Left colon (tissue), 2 donors: ENCODE measurements around the gene PNPLA3. TPM values are rescaled to one million over a fixed set of nuclear protein-coding genes. Genes with fewer than 3 reads are reported as not detected.
"Not testable (repeated sequence)": the region's sequence is repeated elsewhere in the genome, so short reads cannot be mapped to it uniquely, and the experiment has no call there.

Experiments used
- ATAC-seq: fragments of 200-7000 bp; cut with Tn5 transposase; one replicate; pipeline ENCODE4 v1.9.1; 2020; ENCODE audit warnings: mild to moderate bottlenecking, moderate library complexity
- DNase-seq, 2 donors: peaks; one replicate each; pipeline ENCODE4 v3.0.0-alpha.2; 2020
- intact Hi-C, 2 donors: fragments of 100-400 bp; cut with DNase I in 1 of 2; cut with micrococcal nuclease in 1 of 2; formaldehyde crosslinking; loops; one replicate each; pipeline versions ENCODE4 v1.11.2 to v1.14.0; 2022; cut with DNase I, micrococcal nuclease
- total RNA-seq, 2 donors: library from RNA; stranded (reverse); fragmentation: NEBNext Ultra II Directional; extraction: Animal tissue kit (Norgen Biotek cat#: 25700); gene quantifications; one replicate each; pipeline ENCODE4 v1.2.1, GENCODE V29; 2021
- donor health status: DM: no; HTN: no; CAD: no.
- donor health status: DM: yes; HTN: yes; CAD: no.

The PNPLA3 gene
- total RNA-seq, 2 donors from 2014 or later, result 0.14 to 2.0 TPM

DNA sequence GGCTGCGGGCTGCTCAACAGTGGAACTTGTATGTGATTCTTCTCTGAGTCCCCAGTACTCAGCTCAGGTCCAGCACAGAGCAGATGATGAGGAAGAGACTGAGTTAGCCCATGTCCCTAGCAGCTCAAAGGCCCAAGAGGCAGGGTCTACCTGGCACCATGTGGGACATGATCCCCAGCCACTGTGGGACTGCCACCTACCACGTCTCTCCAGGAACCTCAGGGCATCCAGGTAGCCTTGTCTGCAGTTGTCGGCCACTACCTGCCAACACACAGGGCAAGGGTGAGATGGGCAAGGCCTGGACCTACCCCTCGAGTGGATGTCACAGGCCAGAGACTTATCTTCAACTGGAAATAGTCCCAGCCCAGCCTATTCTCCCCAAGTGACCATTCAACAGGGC, 36.2 kb upstream of the PNPLA3 start:
- no peak for DNase-seq
- ATAC-seq, result no peak
- intact Hi-C loops, result no loop called here

DNA sequence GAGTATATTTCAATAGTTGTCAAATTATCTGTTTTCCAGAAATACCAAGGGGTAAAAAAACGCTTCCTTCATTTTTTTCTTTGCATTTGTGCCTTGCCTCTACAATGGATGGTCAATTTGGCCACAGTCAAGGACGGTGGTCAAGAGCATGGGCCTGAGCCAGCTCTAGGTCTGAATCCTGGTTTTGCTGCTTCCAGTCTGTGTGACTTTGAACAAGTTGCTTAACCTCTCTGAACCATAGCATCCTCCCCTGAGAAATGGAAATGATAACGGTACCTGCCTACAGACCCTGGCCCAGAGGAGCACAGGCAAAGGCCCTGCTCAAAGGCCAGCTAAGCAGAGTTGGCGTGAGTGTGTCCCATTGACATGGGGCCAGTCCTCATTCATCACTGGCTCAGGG, 34.9 kb upstream of the PNPLA3 start:
- DNase-seq (no peak), ATAC-seq (no peak)
- intact Hi-C loops, result no loop called here

- DNase-seq (no peak), ATAC-seq (no peak)
- intact Hi-C loops, result no loop called here
Observed at GRCh38 chr22:43889201-43889859, 34.3 kb upstream of the PNPLA3 start.

DNA sequence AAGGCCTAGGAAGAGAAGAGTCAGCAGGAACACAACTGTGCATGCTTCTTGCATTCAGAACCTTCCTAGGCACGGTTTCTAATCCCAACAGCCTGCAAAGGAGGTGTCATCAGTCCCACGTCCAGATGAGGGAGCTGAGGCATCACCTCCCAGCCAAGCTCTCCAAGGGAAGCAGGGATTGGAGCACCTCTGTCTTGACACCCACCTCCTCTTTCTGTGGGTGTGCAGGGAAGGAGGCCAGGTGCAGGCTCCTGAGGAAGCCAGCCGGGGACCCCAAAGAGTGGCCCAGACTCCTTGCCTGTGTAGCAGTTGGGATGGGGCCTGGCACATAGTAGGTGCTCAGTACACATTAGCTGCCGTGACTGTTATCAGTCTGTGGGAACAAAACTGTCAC, 33.7 kb upstream of the PNPLA3 start:
- no peak for DNase-seq
- ATAC-seq, result no peak
- intact Hi-C loops, result no loop called here

DNA sequence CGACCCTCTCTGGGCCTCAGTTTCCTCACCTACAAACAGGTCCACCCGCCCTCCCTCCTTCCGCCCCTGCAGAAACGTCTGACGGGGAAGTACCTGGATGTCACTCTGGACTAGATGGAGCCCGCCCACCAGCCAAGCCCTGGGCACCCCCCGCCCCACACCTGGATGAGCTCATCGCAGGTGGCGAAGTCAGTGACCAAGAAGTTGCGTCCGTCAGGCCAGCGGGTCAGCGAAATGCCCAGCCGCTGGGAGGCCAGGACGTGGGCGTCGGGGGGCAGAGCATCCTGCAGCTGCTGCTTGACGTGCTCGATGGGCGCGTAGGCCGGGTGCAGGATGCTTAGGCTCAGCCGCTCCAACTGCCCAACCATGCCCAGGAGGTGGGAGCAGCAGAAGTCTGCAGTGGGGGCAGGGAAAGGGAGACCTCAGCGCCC, 32.7 kb upstream of the PNPLA3 start:
- ATAC-seq, result no peak
- no peak for DNase-seq

GRCh38 chr22:43891360-43892182, 32.0 kb upstream of the PNPLA3 start, which contains the start of gene PNPLA5:
TSS of gene PNPLA5 (minus strand) at chr22:43892013. CDS start at chr22:43891880, 133 bp downstream.
- ATAC-seq, result no peak
- DNase-seq, result no peak
- intact Hi-C loops, result no loop called here

More for the DNA sequence above, 32.7 kb upstream of the PNPLA3 start:
- intact Hi-C loops, result no loop called here

DNA sequence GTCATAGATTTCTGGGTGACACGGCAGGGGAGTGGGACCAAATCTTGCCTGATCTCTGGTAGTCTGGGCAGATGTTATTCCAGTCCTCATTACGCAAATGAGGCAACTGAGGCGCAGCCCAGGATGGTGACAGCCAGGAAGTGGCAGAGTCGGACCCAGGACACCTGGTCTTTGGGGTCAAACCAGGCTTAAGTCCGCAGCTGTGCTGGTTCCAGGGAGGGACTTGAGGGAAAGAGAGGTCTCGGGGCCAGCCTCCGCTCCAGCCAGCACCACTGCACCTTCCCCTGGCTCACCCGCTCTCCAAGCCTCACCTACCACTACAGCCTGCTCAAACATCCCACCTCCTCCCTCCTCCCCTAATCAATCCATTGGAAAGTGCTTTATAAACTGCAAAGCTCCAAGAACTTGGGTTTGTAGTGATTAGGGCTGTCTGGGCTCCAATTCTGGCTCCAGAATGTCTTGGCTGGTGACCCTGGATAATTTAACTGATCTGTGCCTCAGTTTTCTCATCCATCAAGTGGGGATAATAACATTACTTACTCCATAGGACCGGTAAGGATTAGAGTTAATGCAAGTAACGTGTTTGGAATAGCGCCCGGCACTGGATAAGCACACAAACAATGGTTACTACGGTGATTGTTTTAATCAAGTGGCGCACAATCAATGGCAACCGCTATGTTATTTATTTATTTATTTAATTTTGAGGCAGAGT, 31.3 kb upstream of the PNPLA3 start:
- no peak for ATAC-seq
- intact Hi-C loops, result no loop called here
- no peak for DNase-seq

GRCh38 chr22:43893266-43893665, 30.3 kb upstream of the PNPLA3 start:
- intact Hi-C loops, result no loop called here
- ATAC-seq, result no peak
- DNase-seq, result no peak

GRCh38 chr22:43894122-43894521, 29.5 kb upstream of the PNPLA3 start:
- intact Hi-C loops, result no loop called here
- DNase-seq, result no peak
- no peak for ATAC-seq

DNA sequence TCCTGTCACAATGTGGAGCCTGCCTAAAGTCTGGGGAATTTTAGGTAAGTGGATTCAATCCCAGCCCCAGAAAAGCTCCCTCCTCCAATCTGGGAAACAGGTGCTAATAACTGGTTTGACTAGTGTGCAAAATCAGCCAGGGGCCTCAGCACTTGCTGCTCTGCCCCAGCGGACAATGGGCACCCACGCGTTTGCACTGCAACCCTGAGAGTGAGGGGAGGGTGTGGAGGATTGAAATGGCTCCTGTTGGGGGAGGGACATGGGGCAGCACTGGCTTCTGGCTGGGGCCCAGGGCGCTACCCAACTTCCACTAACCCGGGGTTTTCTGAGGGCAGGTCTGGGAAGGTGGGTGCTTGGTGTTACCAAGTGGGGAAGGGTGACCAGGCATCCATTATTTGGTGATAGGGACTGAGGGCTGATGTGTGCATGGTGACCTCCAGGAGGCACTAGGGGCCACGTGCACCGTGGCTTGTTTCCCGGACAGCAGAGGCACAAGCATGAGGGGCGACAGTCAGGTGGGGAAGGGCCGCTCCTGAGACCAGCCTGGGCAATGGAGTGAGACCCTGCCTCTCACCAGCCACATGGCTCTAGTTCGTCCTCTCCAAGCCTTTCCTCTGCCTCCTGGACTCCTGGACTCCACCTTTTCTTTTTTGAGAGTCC, 27.5 kb upstream of the PNPLA3 start:
- intact Hi-C loops, result no loop called here
- DNase-seq (no peak), ATAC-seq (no peak)

- ATAC-seq, result no peak
- DNase-seq, result no peak
- intact Hi-C loops, result no loop called here
Observed at GRCh38 chr22:43897751-43898261, 25.8 kb upstream of the PNPLA3 start.

DNA sequence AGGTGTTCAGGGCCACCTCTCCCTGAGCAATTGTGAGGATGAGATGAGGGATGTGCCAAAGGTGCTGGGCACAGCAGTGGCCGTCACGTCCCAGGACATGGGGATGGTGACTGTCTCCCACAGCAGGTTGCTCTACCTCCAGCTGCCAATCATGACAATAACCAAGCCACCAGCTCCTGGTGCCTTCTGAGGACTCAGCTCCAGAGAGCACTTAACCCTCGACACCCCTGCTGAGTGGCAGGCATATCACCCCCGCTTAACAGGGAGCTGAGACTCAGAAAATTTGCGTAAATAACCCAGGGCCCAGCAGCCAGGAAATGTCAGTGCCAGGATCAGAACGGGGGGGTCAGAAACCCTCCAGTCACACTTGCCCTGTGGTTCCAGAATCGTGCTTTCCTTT, 23.4 kb upstream of the PNPLA3 start:
- ATAC-seq, result no peak
- no peak for DNase-seq
- intact Hi-C loops, result no loop called here

- intact Hi-C loops, result no loop called here
- ATAC-seq (no peak), DNase-seq (no peak)
Observed at GRCh38 chr22:43901976-43902643, 21.5 kb upstream of the PNPLA3 start.

- intact Hi-C loops, ATAC-seq, DNase-seq: not testable (repeated sequence)
Observed at GRCh38 chr22:43903033-43903432, 20.6 kb upstream of the PNPLA3 start.

GRCh38 chr22:43904412-43904811, 19.2 kb upstream of the PNPLA3 start:
- intact Hi-C loops, result not testable (repeated sequence)
- DNase-seq, result peak in 1 of 2 donors; percentile 36

GRCh38 chr22:43905681-43906080, 17.9 kb upstream of the PNPLA3 start:
- ATAC-seq, result no peak
- intact Hi-C loops, result no loop called here
- no peak for DNase-seq

More at GRCh38 chr22:43904412-43904811, 19.2 kb upstream of the PNPLA3 start:
- not testable (repeated sequence) for ATAC-seq

- no peak for ATAC-seq
- no peak for DNase-seq
- intact Hi-C loops, result no loop called here
Observed at GRCh38 chr22:43909708-43910107, 13.9 kb upstream of the PNPLA3 start.

- intact Hi-C loops, result no loop called here
- no peak for DNase-seq
- no peak for ATAC-seq
Observed at GRCh38 chr22:43910178-43910695, 13.4 kb upstream of the PNPLA3 start.
